ENCODE measurements around the gene ITPR1.

Gene ITPR1

GRCh38 chr3:4529876-4530588, 36.9 kb downstream of the ITPR1 start:
- Mint-ChIP-seq H3K36me3 (peaks cover 16% of the 10 kb centered on the region), H3K4me3 (no peak overlapping the region), H3K9me3 (ENCODE audit: low read depth) (no peaks in the 10 kb centered on the region), H3K27ac (no peak overlapping the region), H3K27me3 (no peaks in the 10 kb centered on the region), H3K4me1 (ENCODE audit: low read depth) (peaks cover 57% of the 10 kb centered on the region)

- Mint-ChIP-seq H3K4me1 (ENCODE audit: low read depth) (peaks cover 49% of the 10 kb centered on the region), H3K36me3 (peaks cover 16% of the 10 kb centered on the region), H3K27ac (no peak overlapping the region), H3K27me3 (no peaks in the 10 kb centered on the region), H3K9me3 (ENCODE audit: low read depth) (peaks cover 5% of the 10 kb centered on the region), H3K4me3 (no peak overlapping the region)
Measured at GRCh38 chr3:4531478-4532025, 38.4 kb downstream of the ITPR1 start.

DNA sequence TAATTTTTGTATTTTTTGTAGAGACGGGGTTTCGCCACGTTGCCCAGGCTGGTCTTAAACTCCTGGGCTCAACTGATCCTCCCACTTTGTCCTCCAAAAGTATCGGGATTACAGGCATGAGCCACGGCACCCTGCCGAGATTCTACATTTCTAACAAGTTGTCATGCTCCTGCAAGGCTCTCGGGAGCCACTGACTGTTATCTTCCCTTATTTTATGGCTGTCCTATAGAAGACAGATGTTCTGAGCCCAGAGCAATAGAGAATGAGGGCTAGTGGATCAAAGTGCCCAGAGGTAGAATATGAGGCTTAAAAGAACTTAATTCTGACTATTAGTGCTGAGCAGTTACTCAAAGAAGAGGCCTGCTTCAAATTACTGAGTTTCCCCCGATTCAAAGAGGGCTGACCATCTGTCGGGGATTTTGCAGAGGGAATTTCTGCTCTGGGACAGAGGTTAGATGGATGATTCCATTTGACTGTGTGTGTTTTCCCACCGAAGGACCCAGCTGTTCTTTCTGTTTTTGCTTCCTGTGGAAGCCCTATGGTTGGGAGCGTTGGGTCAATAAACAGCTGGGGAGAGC, 39.5 kb downstream of the ITPR1 start:
- Mint-ChIP-seq H3K4me1 (ENCODE audit: low read depth) (peaks cover 46% of the 10 kb centered on the region), H3K36me3 (peaks cover 18% of the 10 kb centered on the region), H3K27me3 (no peaks in the 10 kb centered on the region), H3K27ac (no peak overlapping the region), H3K9me3 (ENCODE audit: low read depth) (peaks cover 9% of the 10 kb centered on the region), H3K4me3 (no peak overlapping the region)

DNA sequence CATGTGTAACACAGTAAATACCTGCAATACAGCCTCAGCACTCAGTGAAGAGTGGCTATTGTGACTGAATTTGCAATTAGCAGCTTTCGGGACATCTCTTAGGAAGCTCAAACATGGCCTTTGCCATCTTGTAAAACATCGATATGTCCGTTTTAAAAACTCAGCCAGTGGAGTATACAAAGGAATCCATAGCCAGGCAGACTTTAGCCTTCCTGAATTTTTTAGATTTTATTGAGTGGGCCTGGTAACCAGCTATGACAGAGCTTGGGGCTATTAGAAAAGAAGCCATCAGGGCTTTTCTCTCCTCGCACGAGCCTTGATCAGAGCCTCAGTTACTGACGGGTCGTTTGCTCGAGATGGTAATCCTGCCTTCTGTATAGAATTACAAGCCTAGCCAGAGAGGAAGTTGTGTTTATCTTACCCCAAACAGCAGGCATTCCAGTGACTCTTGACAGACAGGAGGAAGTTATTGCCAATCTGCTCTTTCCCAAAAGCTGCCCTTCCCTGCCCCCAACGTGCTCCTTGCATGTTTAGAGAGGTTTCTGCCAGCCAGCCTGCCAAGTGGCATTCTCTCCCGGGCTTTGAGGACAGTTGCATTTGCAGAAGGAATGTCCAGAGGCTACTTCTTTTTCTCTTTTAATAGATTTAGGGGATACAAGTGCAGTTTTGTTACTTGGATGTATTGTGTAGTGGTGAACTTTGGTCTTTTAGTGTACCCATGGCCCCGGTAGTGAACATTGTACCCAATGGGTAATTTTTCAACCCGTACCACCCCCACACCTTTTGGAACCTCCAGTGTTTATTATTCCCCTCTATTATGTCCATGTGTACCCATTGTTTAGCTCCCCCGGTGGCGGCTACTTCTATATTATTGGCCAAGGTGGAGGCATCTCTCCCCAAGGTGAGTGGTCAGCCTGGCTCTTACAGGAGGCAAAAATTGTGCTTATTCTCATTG, 40.6 kb downstream of the ITPR1 start:
- Mint-ChIP-seq H3K27ac (no peak overlapping the region), H3K4me3 (no peak overlapping the region), H3K4me1 (ENCODE audit: low read depth) (peaks cover 44% of the 10 kb centered on the region), H3K36me3 (peaks cover 22% of the 10 kb centered on the region), H3K27me3 (no peaks in the 10 kb centered on the region), H3K9me3 (ENCODE audit: low read depth) (peaks cover 9% of the 10 kb centered on the region)

GRCh38 chr3:4534906-4535305, 41.8 kb downstream of the ITPR1 start:
- no peak overlapping the region for H3K27ac Mint-ChIP-seq
- no peaks in the 10 kb centered on the region for H3K27me3 Mint-ChIP-seq
- no peak overlapping the region for H3K4me3 Mint-ChIP-seq
- H3K9me3 Mint-ChIP-seq (ENCODE audit: low read depth): peaks cover 9% of the 10 kb centered on the region
- H3K4me1 Mint-ChIP-seq (ENCODE audit: low read depth): peaks cover 39% of the 10 kb centered on the region
- peaks cover 22% of the 10 kb centered on the region for H3K36me3 Mint-ChIP-seq

DNA sequence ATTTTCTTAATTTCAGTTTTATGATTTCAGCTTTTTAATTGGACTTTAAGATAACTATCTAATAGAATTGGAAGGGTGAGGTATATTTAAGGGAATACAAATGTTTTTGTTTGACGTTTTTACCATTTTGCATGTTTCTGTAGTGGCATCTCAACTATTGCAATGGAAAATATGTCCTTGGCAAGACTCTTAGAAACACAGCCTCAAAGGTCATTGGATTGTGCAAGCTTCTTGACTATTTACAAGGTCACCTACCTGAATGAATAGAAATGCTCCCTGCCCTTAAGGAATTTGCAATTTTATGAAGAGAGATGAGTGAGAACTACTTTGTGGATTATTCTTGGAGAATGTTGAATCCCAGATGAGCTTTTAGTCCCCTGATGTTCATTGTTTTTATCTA, 43.1 kb downstream of the ITPR1 start:
- peaks cover 31% of the 10 kb centered on the region for H3K4me1 Mint-ChIP-seq (ENCODE audit: low read depth)
- H3K36me3 Mint-ChIP-seq: peaks cover 14% of the 10 kb centered on the region
- no peak overlapping the region for H3K4me3 Mint-ChIP-seq
- no peaks in the 10 kb centered on the region for H3K27me3 Mint-ChIP-seq
- peaks cover 9% of the 10 kb centered on the region for H3K9me3 Mint-ChIP-seq (ENCODE audit: low read depth)
- no peak overlapping the region for H3K27ac Mint-ChIP-seq

- Mint-ChIP-seq H3K4me3 (no peak overlapping the region), H3K27me3 (no peaks in the 10 kb centered on the region)
Measured at GRCh38 chr3:4540267-4540666, 47.1 kb downstream of the ITPR1 start.

GRCh38 chr3:4543110-4543509, 50.0 kb downstream of the ITPR1 start:
- H3K27me3 Mint-ChIP-seq: no peaks in the 10 kb centered on the region
- H3K9me3 Mint-ChIP-seq (ENCODE audit: low read depth): no peaks in the 10 kb centered on the region
- H3K4me1 Mint-ChIP-seq (ENCODE audit: low read depth): peaks cover 12% of the 10 kb centered on the region
- no peak overlapping the region for H3K4me3 Mint-ChIP-seq
- peaks cover 9% of the 10 kb centered on the region for H3K36me3 Mint-ChIP-seq
- H3K27ac Mint-ChIP-seq: no peak overlapping the region

More at GRCh38 chr3:4540267-4540666, 47.1 kb downstream of the ITPR1 start:
- Mint-ChIP-seq H3K27ac (no peak overlapping the region), H3K9me3 (ENCODE audit: low read depth) (peaks cover 9% of the 10 kb centered on the region), H3K36me3 (peaks cover 16% of the 10 kb centered on the region), H3K4me1 (ENCODE audit: low read depth) (peaks cover 5% of the 10 kb centered on the region)

GRCh38 chr3:4546346-4547178, 53.4 kb downstream of the ITPR1 start:
- no peaks in the 10 kb centered on the region for H3K9me3 Mint-ChIP-seq (ENCODE audit: low read depth)
- H3K4me1 Mint-ChIP-seq (ENCODE audit: low read depth): peaks cover 16% of the 10 kb centered on the region
- peaks cover 10% of the 10 kb centered on the region for H3K36me3 Mint-ChIP-seq
- H3K27ac Mint-ChIP-seq: no peak overlapping the region
- H3K4me3 Mint-ChIP-seq: no peak overlapping the region
- H3K27me3 Mint-ChIP-seq: no peaks in the 10 kb centered on the region

GRCh38 chr3:4547799-4548198, 54.7 kb downstream of the ITPR1 start:
- H3K9me3 Mint-ChIP-seq (ENCODE audit: low read depth): no peaks in the 10 kb centered on the region
- peaks cover 9% of the 10 kb centered on the region for H3K36me3 Mint-ChIP-seq
- H3K27me3 Mint-ChIP-seq: no peaks in the 10 kb centered on the region
- H3K4me3 Mint-ChIP-seq: no peak overlapping the region
- peaks cover 16% of the 10 kb centered on the region for H3K4me1 Mint-ChIP-seq (ENCODE audit: low read depth)
- H3K27ac Mint-ChIP-seq: no peak overlapping the region

DNA sequence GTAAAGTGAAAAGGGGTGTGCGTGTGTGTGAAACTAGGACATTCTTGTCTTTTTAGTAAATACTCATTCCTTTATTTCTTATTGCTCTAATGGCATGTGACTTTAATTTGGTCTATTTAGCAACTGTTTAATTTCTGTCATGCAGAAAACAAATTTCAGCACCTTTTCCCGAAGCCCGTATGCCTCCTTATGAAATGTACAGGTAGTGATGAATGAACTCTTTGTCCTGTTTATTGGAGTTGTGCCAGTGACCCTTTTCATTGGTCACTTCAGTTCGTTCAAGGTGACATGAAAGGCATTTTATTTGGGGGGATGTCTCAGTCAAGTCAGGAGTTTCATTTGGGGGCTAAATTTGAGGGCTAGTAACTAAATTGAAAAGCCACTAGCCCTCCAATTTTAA, 55.2 kb downstream of the ITPR1 start:
- Mint-ChIP-seq H3K4me3 (no peak overlapping the region), H3K36me3 (peaks cover 13% of the 10 kb centered on the region), H3K4me1 (ENCODE audit: low read depth) (peaks cover 13% of the 10 kb centered on the region), H3K27me3 (no peaks in the 10 kb centered on the region), H3K9me3 (ENCODE audit: low read depth) (no peaks in the 10 kb centered on the region), H3K27ac (no peak overlapping the region)

DNA sequence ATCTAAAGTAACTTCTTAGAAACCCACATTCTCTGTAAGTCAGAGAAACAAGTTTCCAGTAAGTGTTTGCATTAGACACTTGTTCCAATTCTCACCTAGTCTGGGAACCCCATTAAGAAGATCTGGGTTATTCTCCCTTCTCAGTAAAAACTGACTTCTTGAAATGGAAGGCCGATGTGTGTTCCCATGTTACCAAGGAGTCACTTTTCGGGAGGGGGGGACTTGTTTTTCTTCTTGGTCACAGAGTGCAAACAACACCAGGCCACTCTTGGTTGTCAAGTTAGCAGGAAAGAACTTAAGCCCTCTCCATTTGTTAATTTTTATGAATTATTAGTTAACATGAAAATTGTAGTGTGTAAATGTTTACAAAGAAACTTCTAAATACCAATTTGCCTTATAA, 55.6 kb downstream of the ITPR1 start:
- Mint-ChIP-seq H3K4me1 (ENCODE audit: low read depth) (peaks cover 13% of the 10 kb centered on the region), H3K27ac (no peak overlapping the region), H3K4me3 (no peak overlapping the region), H3K9me3 (ENCODE audit: low read depth) (no peaks in the 10 kb centered on the region), H3K36me3 (peaks cover 13% of the 10 kb centered on the region), H3K27me3 (no peaks in the 10 kb centered on the region)

DNA sequence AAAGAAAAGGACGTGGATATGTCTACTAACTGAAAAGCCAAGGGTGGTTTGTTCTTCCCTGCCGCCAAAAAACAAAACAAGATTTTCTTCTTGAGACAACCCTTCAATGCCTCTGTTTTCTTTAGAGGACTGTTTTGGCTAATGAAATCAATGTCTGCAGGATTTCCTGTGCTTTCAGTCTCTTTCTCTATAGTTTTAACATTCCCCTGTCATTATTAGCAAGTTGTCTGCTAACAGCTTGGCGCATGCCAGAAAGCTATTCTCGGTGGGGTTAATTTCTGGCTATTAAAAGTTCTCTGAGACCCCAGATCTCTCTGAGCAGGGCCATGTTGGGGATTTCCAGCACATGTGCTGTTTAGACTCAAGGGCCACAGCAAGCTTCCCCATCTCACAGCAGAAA, 56.7 kb downstream of the ITPR1 start:
- Mint-ChIP-seq H3K27ac (no peak overlapping the region), H3K4me1 (ENCODE audit: low read depth) (peaks cover 13% of the 10 kb centered on the region), H3K36me3 (peaks cover 19% of the 10 kb centered on the region), H3K27me3 (no peaks in the 10 kb centered on the region), H3K9me3 (ENCODE audit: low read depth) (no peaks in the 10 kb centered on the region), H3K4me3 (no peak overlapping the region)

- H3K4me1 Mint-ChIP-seq (ENCODE audit: low read depth): peaks cover 13% of the 10 kb centered on the region
- peaks cover 25% of the 10 kb centered on the region for H3K36me3 Mint-ChIP-seq
- H3K27me3 Mint-ChIP-seq: no peaks in the 10 kb centered on the region
- H3K4me3 Mint-ChIP-seq: no peak overlapping the region
- H3K27ac Mint-ChIP-seq: no peak overlapping the region
- peaks cover 2% of the 10 kb centered on the region for H3K9me3 Mint-ChIP-seq (ENCODE audit: low read depth)
Measured at GRCh38 chr3:4551051-4551711, 58.0 kb downstream of the ITPR1 start.
